Tibial artery (tissue), 4 donors: ENCODE data around the gene ZNF436.
"Not testable (repeated sequence)": the region's sequence is repeated elsewhere in the genome, so short reads cannot be mapped to it uniquely, and the experiment has no call there.

ENCODE experiments used
- DNase-seq, 2 donors: peaks; one replicate each; pipeline ENCODE4 v3.0.0-alpha.2; 2019
- H3K27ac ChIP-seq, 2 donors: fragments of 200-600 bp; sonication (generic) in 1 of 2; 1 replicate in 1 of 2; 2 replicates in 1 of 2; pipeline ENCODE4 v1.5.1; 2018 to 2019; ENCODE audit warnings: mild to moderate bottlenecking in 1 of 2
- H3K27me3 ChIP-seq, 2 donors: fragments of 200-600 bp; sonication (generic) in 1 of 2; one replicate each; pipeline versions ENCODE4 v1.5.1 to v1.6.0; 2016 to 2019
- H3K36me3 ChIP-seq, 3 donors: fragments of 200-600 bp; sonication (generic) in 2 of 3; one replicate each; pipeline ENCODE4 v1.5.1; 2016 to 2019; ENCODE audit warnings: mild to moderate bottlenecking in 2 of 3
- H3K4me1 ChIP-seq, 4 donors: fragments of 200-600 bp; sonication (generic) in 2 of 4; 1 replicate in 3 of 4; 2 replicates in 1 of 4; pipeline ENCODE4 v1.5.1; 2016 to 2019
- H3K4me3 ChIP-seq, 2 donors: fragments of 200-600 bp; sonication (generic) in 1 of 2; 1 replicate in 1 of 2; 2 replicates in 1 of 2; pipeline ENCODE4 v1.5.1; 2018 to 2019; ENCODE audit warnings: mild to moderate bottlenecking in 2 of 2
- H3K9me3 ChIP-seq, 3 donors: fragments of 200-600 bp; sonication (generic) in 1 of 3; one replicate each; pipeline ENCODE4 v1.5.1; 2016 to 2019
- intact Hi-C: fragments of 100-400 bp; cut with DNase I; formaldehyde crosslinking; loops from one replicate; pipeline ENCODE4 v1.15.0; 2023; ENCODE audit warnings: low total_unique reads
- TF ChIP-seq, protein P1 (sequence below), 2 experiments: fragments of 200-600 bp in 1 of 2; fragments of 450-650 bp in 1 of 2; IDR thresholded peaks; one replicate each; pipeline ENCODE4 v1.5.1; 2017 to 2019; ENCODE audit warnings: antibody characterized with exemption in 2 of 2, mild to moderate bottlenecking in 1 of 2, moderate library complexity in 1 of 2

ZNF436 gene

DNA sequence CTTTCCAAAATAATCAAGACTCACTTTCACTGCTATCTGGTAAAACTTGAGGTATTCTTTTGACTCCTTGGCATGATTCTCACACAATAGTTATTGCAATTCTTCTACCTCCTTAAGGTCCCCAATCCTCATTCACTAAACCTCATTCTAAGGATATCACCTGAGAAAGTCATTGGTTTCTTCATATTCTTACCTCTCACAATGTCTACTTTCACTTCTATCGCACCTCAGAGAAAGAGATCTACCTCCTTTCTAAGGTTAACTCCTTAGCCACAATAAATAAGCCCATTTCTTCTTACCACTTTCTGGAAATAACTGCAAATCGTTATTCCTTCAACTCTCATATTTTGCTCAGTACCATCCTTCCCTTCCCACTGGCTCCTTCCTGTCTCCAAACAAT lies 44.2 kb downstream of the ZNF436 start:
- peaks cover 32 to 69% (median 53%) of the 10 kb centered on the region in 3 donors for H3K36me3 ChIP-seq

DNA sequence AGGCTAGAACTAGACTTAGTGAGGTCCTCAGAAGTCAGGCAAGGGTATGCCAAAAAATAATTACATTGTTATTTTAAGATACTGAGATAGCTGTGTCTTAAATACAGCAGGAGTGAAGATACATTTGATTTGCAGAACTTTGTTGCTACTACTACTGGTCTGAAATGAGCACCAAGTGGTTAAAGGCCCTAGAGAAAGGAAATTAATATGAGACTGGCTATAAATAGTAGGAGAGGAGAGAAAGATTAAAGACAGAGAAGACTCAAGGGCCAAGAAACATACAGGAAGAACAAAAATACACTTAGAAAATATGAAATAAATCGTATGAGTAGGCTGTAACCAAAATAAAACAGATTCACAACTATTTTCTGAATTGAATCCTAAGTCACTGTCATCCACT lies 46.9 kb downstream of the ZNF436 start:
- Histone ChIP-seq H3K27me3 (no peaks in the 10 kb centered on the region), H3K9me3 (no peaks in the 10 kb centered on the region), H3K27ac (no peak overlapping the region), H3K4me3 (no peak overlapping the region), H3K36me3 (peaks cover 44 to 67% (median 47%) of the 10 kb centered on the region in 3 donors), H3K4me1 (peaks cover 0 to 13% (median 3%) of the 10 kb centered on the region in 4 donors)
- intact Hi-C loops: no loop called here
- DNase-seq: no peak
- TF ChIP-seq, protein P1, sequence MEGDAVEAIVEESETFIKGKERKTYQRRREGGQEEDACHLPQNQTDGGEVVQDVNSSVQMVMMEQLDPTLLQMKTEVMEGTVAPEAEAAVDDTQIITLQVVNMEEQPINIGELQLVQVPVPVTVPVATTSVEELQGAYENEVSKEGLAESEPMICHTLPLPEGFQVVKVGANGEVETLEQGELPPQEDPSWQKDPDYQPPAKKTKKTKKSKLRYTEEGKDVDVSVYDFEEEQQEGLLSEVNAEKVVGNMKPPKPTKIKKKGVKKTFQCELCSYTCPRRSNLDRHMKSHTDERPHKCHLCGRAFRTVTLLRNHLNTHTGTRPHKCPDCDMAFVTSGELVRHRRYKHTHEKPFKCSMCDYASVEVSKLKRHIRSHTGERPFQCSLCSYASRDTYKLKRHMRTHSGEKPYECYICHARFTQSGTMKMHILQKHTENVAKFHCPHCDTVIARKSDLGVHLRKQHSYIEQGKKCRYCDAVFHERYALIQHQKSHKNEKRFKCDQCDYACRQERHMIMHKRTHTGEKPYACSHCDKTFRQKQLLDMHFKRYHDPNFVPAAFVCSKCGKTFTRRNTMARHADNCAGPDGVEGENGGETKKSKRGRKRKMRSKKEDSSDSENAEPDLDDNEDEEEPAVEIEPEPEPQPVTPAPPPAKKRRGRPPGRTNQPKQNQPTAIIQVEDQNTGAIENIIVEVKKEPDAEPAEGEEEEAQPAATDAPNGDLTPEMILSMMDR (IDR thresholded peaks at IDR 0.05): no peak

More for the DNA sequence above, 44.2 kb downstream of the ZNF436 start:
- TF ChIP-seq, protein P1 (IDR thresholded peaks at IDR 0.05): no peak
- H3K9me3 ChIP-seq: no peaks in the 10 kb centered on the region
- intact Hi-C loops: no loop called here
- H3K4me1 ChIP-seq: peaks cover 0 to 13% (median 3%) of the 10 kb centered on the region in 4 donors
- H3K27ac ChIP-seq: no peak overlapping the region
- H3K4me3 ChIP-seq: no peak overlapping the region
- H3K27me3 ChIP-seq: no peaks in the 10 kb centered on the region
- no peak for DNase-seq

DNA sequence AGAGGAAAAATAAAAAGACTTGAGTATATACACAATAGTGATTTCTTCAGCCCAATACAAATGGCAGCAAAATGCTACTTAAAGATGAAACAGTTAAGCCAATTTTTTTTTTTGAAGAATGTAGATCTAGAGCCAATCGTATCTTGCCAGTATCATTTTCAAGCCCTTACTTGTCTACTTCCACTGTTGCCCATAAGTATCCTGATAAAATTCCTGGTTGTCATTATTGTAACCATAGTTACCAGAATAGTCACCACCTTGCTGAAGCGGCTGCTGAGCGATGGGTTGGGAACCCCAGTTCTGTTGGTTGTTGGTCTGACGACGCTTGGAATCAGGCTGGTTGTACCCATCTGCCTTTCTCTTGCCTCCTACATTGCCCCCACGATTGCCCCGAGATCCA lies 59.4 kb downstream of the ZNF436 start:
- H3K4me1 ChIP-seq, H3K9me3 ChIP-seq, H3K27me3 ChIP-seq, H3K27ac ChIP-seq, DNase-seq, H3K4me3 ChIP-seq, intact Hi-C loops: not testable (repeated sequence)
- peaks cover 28 to 55% (median 41%) of the 10 kb centered on the region in 3 donors for H3K36me3 ChIP-seq
